Mucosa of stomach (tissue), 1 donor: ENCODE measurements around the gene SRSF6.
A peak's percentile ranks its signal among the peaks of the same experiment; 100 is the strongest.
"Not testable (repeated sequence)": the region's sequence is repeated elsewhere in the genome, so short reads cannot be mapped to it uniquely, and the experiment has no call there.

ENCODE experiments used
- H3K27me3 ChIP-seq: one replicate; pipeline ENCODE4 v1.7.0; 2013; ENCODE audit warnings: mild to moderate bottlenecking, low read length; ENCODE audit not compliant: control insufficient read depth, insufficient read depth
- H3K36me3 ChIP-seq: one replicate; pipeline ENCODE4 v1.7.0; 2013; ENCODE audit warnings: low read length; ENCODE audit not compliant: control insufficient read depth, insufficient read depth
- H3K4me1 ChIP-seq: one replicate; pipeline ENCODE4 v1.7.0; 2013; ENCODE audit warnings: mild to moderate bottlenecking, low read length; ENCODE audit not compliant: control insufficient read depth, insufficient read depth
- H3K4me3 ChIP-seq: one replicate; pipeline ENCODE4 v1.7.0; 2013; ENCODE audit warnings: low read length
- H3K9ac ChIP-seq: one replicate; pipeline ENCODE4 v1.7.0; 2013; ENCODE audit warnings: mild to moderate bottlenecking, low read length, moderate library complexity
- H3K9me3 ChIP-seq: one replicate; pipeline ENCODE4 v1.7.0; 2013; ENCODE audit warnings: mild to moderate bottlenecking, low read length, moderate library complexity; ENCODE audit not compliant: control insufficient read depth
- donor health status: Pancreatic carcinoma.

The SRSF6 gene

GRCh38 chr20:43465625-43465943 lies 7.9 kb downstream of the SRSF6 start:
- H3K9me3 ChIP-seq = no peaks in the 10 kb centered on the region
- peaks cover 4% of the 10 kb centered on the region for H3K36me3 ChIP-seq
- H3K27me3 ChIP-seq = no peaks in the 10 kb centered on the region
- H3K4me3 ChIP-seq = no peak overlapping the region
- H3K9ac ChIP-seq = no peak overlapping the region
- no peaks in the 10 kb centered on the region for H3K4me1 ChIP-seq

GRCh38 chr20:43467589-43467988 lies 9.9 kb downstream of the SRSF6 start:
- Histone ChIP-seq H3K27me3 (no peaks in the 10 kb centered on the region), H3K36me3 (peaks cover 4% of the 10 kb centered on the region), H3K9me3 (no peaks in the 10 kb centered on the region), H3K9ac (no peak overlapping the region), H3K4me3 (no peak overlapping the region), H3K4me1 (no peaks in the 10 kb centered on the region)

GRCh38 chr20:43472671-43473380 lies 15.1 kb downstream of the SRSF6 start:
- Histone ChIP-seq H3K36me3 (no peaks in the 10 kb centered on the region), H3K4me1 (no peaks in the 10 kb centered on the region), H3K9me3 (no peaks in the 10 kb centered on the region), H3K27me3 (no peaks in the 10 kb centered on the region), H3K4me3 (no peak overlapping the region), H3K9ac (no peak overlapping the region)

GRCh38 chr20:43473381-43473704 lies 15.6 kb downstream of the SRSF6 start:
- H3K9me3 ChIP-seq = no peaks in the 10 kb centered on the region
- H3K36me3 ChIP-seq = no peaks in the 10 kb centered on the region
- H3K4me3 ChIP-seq = no peak overlapping the region
- H3K4me1 ChIP-seq = no peaks in the 10 kb centered on the region
- H3K27me3 ChIP-seq = no peaks in the 10 kb centered on the region
- H3K9ac ChIP-seq = no peak overlapping the region

- no peaks in the 10 kb centered on the region for H3K36me3 ChIP-seq
- no peaks in the 10 kb centered on the region for H3K4me1 ChIP-seq
- H3K9ac ChIP-seq = no peak overlapping the region
- no peaks in the 10 kb centered on the region for H3K27me3 ChIP-seq
- no peaks in the 10 kb centered on the region for H3K9me3 ChIP-seq
- H3K4me3 ChIP-seq = no peak overlapping the region
Observed at GRCh38 chr20:43477193-43477592, 19.5 kb downstream of the SRSF6 start.

GRCh38 chr20:43477619-43478018 lies 19.9 kb downstream of the SRSF6 start:
- H3K9me3 ChIP-seq = no peaks in the 10 kb centered on the region
- H3K27me3 ChIP-seq = no peaks in the 10 kb centered on the region
- H3K4me3 ChIP-seq = no peak overlapping the region
- H3K36me3 ChIP-seq = no peaks in the 10 kb centered on the region
- H3K9ac ChIP-seq = no peak overlapping the region
- no peaks in the 10 kb centered on the region for H3K4me1 ChIP-seq

- H3K4me3 ChIP-seq = no peak overlapping the region
- no peaks in the 10 kb centered on the region for H3K9me3 ChIP-seq
- H3K36me3 ChIP-seq = no peaks in the 10 kb centered on the region
- no peak overlapping the region for H3K9ac ChIP-seq
- no peaks in the 10 kb centered on the region for H3K4me1 ChIP-seq
- no peaks in the 10 kb centered on the region for H3K27me3 ChIP-seq
Observed at GRCh38 chr20:43490038-43490437, 32.3 kb downstream of the SRSF6 start.

- Histone ChIP-seq H3K9ac (no peak overlapping the region), H3K4me3 (no peak overlapping the region), H3K27me3 (no peaks in the 10 kb centered on the region), H3K4me1 (no peaks in the 10 kb centered on the region), H3K36me3 (no peaks in the 10 kb centered on the region), H3K9me3 (no peaks in the 10 kb centered on the region)
Observed at GRCh38 chr20:43492101-43492500, 34.4 kb downstream of the SRSF6 start.

GRCh38 chr20:43495388-43495787 lies 37.7 kb downstream of the SRSF6 start:
- no peaks in the 10 kb centered on the region for H3K36me3 ChIP-seq
- H3K27me3 ChIP-seq = no peaks in the 10 kb centered on the region
- no peaks in the 10 kb centered on the region for H3K9me3 ChIP-seq
- no peak overlapping the region for H3K9ac ChIP-seq
- no peak overlapping the region for H3K4me3 ChIP-seq
- no peaks in the 10 kb centered on the region for H3K4me1 ChIP-seq

GRCh38 chr20:43502021-43502420 lies 44.3 kb downstream of the SRSF6 start:
- not testable (repeated sequence) for H3K36me3 ChIP-seq, H3K9ac ChIP-seq, H3K9me3 ChIP-seq

GRCh38 chr20:43506238-43506637 lies 48.5 kb downstream of the SRSF6 start:
- Histone ChIP-seq H3K27me3 (peaks cover 17% of the 10 kb centered on the region), H3K36me3 (no peaks in the 10 kb centered on the region), H3K9me3 (no peaks in the 10 kb centered on the region), H3K9ac (no peak overlapping the region), H3K4me1 (peaks cover 3% of the 10 kb centered on the region), H3K4me3 (no peak overlapping the region)

More at GRCh38 chr20:43502021-43502420, 44.3 kb downstream of the SRSF6 start:
- H3K4me1 ChIP-seq, H3K4me3 ChIP-seq: not testable (repeated sequence)
- peaks cover 12% of the 10 kb centered on the region for H3K27me3 ChIP-seq

- peak within 1 kb of the TSS; percentile 46 for H3K4me3 ChIP-seq
- peaks cover 17% of the 10 kb centered on the region for H3K27me3 ChIP-seq
- peak within 1 kb of the TSS; percentile 28 for H3K9ac ChIP-seq
- H3K9me3 ChIP-seq = no peaks in the 10 kb centered on the region
- H3K36me3 ChIP-seq = no peaks in the 10 kb centered on the region
- peaks cover 3% of the 10 kb centered on the region for H3K4me1 ChIP-seq
Observed at GRCh38 chr20:43507150-43508080, 49.7 kb downstream of the SRSF6 start, which contains the start of gene L3MBTL1. Gene L3MBTL1 (plus strand): TSS chr20:43507697. CDS start chr20:43513504, 5,807 bp downstream.
